Eye (tissue), 1 donor: ENCODE measurements around the gene RREB1.

Source experiments
- DNase-seq: peaks from one replicate; pipeline ENCODE4 v3.0.0-alpha.2; 2015

Gene RREB1

GRCh38 chr6:7100753-7101081 lies 7.0 kb upstream of the RREB1 start:
- no peak for DNase-seq

DNA sequence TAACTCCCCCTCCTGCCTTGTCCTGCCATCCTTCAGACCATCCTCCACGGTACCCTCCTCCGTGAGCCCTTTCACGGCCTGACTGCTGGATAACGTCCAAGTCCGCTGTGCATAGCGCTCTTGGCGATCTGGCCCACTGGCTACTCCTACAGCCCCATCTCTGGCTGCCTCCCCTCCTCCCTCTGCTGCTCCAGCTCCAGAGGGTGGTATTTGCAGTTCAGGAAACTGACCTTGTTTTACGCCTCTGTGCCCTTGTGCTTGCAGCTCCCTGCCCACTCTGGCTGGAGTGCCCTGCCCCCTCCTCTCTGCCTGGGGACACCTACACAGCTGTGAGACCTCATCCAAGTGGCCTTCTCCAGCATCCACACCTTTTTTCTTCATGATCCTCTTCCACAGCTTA lies 6.5 kb upstream of the RREB1 start:
- peak; percentile 69 for DNase-seq

- DNase-seq = no peak
Observed at GRCh38 chr6:7104752-7105151, 3.0 kb upstream of the RREB1 start.

DNA sequence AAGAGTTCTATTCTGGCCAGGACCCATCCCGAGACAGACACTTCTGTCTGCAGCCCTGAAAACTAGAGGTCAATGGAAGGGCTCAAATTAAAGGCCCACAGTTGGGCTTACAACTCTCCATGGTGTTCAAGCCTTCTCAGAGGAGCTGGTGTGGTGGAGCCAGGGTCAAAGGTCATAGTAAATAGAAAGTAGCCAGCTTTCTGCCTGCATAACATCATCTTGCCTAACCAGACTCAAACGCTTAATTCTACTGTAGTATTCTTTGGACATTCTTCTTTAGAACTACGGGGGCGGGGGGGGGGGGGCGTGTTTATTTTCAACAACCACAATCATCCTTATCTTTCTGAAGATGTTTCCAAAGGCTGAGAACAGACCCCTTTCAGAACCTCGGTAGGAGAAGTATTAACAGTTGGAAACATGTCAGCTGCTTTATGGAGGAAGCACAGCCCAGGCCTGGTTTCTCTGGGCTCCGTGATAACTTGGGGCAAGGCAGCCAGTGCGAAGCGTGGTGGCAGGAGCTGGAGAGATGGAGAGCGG lies 1.5 kb upstream of the RREB1 start:
- DNase-seq = no peak

- DNase-seq = peak; percentile 64
Observed at GRCh38 chr6:7106752-7107577, 796 bp upstream of the RREB1 start.

DNA sequence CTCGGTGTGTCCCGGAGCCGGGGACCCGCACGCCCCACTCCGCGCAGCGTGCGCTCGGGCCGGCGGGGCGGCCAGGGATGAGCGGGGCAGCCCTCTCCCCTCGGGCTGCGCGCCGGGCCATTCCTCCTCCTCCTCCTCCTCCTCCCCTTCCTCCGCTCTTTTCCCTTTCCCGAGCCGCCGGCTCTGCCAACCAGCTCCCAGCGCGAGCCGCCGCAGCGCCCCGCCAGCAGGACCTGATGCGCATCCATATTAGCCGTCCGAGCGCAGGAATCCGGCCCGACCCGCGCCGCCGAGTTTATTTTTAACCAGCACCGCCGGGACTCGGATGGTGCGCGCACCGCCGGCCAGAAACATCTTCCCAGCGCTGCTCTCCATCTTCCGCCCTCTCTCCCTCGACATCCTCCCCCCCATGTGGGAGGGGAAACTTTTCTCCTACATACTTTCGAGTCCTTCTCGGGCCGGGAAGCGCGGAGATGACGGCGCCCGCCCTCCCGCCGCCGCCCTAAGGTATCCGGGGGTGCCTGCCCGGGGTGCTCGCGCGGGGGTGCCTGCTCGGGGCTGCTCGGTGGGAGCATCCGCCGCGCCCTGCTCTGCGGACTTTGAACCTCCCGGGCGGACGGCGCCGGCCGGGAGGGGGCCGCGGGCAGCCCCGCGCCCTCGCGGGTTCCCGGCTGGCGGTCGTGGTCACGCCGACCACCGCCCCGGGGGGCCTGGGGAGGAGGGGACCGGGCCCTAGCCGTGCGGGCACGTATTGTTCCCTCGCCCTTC lies 619 bp downstream of the RREB1 start:
- DNase-seq = peak; percentile 79

GRCh38 chr6:7108964-7109836 lies 1.4 kb downstream of the RREB1 start:
- DNase-seq = peak; percentile 81

DNA sequence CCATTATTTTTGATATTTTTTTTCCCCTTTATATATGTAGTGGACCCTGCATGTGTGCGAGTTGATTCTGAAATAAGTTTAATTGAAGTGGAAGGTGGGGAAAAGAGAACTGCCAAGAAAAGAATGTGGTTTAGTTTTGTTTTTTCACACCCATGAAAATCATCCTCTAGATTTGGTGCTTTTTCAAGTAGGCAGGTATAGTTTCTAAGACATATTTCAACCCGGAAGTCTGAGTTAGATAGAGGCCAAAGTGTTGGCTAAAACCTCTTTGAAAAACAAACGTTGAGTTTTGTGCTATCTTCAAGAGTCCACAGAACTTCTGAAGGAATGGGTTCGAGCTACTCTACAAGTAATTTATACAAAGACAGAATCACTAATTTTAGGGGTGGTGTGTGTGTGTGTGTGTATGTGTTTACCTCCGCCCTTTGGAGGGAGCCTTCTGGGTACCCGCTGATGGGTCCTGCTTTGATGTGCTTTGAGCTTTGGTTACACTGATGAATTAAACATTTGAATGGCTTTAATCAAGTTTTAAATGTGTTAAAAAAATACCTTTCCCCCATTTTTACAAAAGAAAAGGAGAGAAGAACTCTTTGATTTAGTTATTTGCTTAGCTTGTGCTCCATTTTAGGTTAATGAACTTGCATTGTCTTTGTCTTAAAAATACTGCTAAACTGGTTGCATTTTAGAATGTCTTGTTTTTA lies 2.5 kb downstream of the RREB1 start:
- DNase-seq = peak; percentile 16

- no peak for DNase-seq
Observed at GRCh38 chr6:7111095-7111690, 3.4 kb downstream of the RREB1 start.

DNA sequence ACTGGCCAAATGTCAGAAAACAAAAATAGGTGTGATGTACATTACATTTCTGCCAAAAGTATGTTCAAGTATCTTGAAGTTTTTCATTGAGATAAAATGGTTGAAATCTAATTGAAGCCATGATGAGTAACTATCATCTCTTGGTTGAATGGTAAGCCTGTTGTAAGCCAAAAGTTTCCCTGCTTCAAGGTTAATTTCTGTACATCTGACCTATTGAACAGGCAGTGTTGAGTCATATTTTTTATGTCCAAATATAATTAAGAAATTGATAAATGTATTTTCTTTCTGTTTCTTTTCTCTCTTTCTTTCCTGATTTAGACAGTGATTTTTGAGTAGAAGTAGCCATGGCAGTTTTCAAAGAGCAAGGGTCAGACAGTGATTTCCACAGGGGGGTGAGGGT lies 4.4 kb downstream of the RREB1 start:
- DNase-seq = no peak

DNA sequence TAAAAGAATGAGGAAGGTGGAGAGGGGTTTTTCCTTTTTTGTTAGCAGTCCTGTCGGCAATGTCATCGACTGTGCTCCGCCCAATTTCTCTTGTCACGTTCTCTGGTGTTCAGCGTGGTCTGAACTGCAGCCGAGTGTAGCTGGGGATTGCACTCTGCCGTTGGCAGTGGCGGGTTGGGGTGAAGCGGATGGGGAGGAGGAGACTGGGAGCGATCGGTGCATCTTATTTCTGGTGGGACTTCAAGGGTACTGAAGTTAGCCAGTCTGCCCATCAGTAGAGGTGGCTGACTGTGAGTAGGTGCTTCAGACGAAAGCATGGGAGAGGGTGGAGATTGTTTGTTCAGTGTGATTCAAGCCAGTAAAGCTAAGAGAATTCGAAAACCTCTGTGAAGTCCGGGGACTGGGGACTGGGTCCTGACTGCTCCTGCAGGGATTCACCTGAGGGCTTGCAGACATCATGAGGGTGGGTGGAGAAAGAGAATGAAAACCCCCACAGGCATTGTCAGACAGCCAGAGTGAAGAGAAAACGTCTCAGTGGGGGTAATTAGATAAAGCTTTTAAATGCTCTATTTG lies 5.1 kb downstream of the RREB1 start:
- DNase-seq = peak; percentile 63

- DNase-seq = peak; percentile 6
Observed at GRCh38 chr6:7114744-7115458, 7.1 kb downstream of the RREB1 start.

DNA sequence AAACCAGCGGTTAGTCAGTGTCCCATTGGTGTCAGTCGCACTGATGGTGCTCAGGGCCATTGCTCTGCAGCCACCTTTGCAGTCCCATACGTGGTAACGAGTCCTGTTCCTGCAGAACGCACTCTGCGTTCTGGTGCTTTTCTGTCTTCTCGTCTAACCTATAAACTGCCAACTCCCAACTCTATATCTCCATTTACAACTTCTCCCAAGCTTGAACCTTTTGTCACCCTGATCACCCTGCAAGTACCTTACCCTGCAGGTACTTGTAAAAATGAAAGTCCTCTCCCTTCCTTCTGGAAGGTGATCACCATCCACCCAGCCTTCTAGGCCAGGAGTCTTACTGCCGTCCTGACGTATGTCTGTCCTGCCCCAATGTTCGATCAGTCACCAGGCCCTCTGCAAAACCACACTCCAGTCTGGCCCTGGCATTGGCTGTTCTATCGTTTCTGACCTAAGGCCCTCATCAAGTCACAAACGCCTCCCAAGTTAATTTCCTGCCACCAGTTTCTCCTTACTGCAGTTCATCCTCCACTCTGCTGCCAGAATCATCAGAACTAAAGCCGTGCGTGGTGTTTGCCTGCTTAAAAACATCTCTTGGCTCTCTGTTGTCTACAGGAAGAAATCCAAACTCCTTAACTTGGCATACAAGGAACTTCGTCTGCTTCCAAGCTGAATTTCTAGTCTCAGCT lies 7.9 kb downstream of the RREB1 start:
- peak; percentile 19 for DNase-seq

DNA sequence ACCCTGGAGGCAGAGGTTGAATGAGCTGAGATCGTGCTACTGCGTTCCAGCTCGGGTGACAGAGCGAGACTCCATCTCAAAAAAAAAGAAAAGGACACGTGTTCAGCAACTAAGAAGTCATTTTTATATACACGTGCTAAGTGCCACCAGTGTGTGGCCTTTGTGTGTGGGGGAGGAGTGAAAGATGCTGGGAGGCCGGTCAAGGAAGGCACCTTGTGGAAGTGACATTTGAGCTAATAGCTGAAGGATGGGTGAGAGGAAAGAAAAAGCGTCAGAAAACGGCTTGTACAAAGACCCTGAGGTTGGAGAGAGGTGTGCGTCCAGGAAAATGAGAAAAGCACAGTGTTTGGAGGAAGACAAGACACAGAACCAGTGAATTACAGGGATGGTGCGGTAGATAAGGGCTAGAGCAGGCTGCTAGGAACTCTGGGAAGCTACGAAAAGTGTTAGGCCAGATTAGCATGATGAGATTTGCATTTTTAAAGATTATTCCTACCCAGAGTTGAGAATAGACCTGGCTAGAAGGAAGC lies 11.6 kb downstream of the RREB1 start:
- DNase-seq = no peak

- no peak for DNase-seq
Observed at GRCh38 chr6:7121700-7122241, 14.0 kb downstream of the RREB1 start.

- DNase-seq = no peak
Observed at GRCh38 chr6:7122684-7123083, 14.9 kb downstream of the RREB1 start.

DNA sequence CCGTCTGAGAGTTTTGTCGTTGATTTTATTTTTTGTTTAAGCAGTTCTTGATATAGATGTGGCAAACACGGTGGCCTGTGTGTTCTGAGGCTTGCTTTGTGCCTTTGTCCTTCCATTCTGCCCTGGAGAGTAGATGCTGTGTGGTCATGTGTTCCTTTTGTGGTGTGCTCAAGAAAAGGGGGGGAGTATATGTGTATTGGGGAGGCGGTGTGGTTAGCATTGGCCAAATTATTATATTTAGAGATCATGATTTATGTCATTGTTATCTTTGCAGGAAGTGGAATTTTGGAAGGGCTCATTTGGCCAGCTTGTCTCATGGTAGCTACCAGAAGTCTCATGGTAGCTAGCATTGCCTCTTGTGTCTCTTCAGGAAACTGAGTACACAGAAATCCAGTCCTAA lies 16.4 kb downstream of the RREB1 start:
- no peak for DNase-seq

DNA sequence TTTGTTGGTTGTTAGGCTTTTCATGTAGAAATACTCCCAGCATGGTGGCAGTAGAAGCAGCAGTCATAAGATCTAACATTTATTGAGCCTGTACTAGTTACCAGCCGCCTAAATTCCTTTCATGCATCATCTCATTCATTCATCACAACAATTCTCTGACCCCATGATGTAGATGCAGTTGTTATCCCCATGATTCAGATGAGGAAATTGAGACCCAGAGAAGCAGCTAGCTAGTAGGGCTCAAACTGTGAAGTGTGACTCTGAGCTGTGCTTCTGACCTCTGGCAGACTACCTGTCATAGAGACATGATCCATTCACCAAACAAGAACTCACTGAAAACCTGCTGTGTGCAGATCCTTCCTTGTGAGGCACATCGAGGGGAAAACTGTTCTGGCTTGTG lies 16.9 kb downstream of the RREB1 start:
- peak; percentile 26 for DNase-seq

DNA sequence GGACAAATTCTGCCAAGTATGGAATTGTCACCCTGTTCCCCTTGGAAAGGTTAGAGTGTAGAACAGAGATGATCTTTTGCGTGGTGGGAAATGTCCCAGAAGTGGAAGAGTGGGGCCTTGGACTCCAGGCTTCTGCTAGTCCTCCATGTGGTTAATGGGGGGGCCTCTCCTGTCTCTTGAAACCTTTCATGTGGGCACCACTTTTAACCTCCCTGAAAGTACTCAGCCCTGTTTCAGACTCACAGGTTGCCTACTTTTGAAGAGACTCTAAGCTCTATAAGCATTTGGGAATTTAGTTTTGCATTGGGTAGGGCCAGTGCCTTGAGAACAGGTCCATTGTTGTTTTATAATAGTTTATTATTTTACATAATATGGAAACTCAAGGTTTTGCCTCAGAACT lies 17.5 kb downstream of the RREB1 start:
- DNase-seq = no peak

DNA sequence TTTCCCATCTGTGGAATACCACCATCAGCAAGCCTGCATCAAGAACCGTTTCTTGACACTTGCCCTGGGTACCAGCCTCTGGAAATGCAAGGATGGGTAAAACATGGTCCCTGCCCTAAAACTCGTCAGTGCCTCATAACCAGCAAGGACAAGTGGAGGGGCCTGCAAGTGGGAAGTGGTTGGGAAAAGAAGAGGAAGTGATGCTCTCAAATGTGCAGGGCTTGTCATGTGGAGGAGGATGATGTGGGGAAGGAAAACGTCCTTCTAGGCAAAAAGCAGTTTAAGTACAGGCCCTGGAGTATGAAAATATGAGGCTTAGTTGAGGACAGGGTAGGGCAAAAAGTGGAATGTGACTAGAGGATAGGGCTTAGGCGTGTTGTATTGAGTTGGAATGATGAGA lies 19.0 kb downstream of the RREB1 start:
- no peak for DNase-seq
